SK-N-SH (cell line): ENCODE results near the gene INPP5E. TPM values are rescaled to one million over a fixed set of nuclear protein-coding genes. Genes with fewer than 3 reads are reported as not detected.

Experiments
- CTCF ChIA-PET: fragments of 300-600, 350-600 bp; formaldehyde crosslinking; extraction: SDS; loops from one replicate; lab custom pipeline; 2021; lab: Yijun Ruan, JAX
- POLR2A ChIA-PET: fragments of 350-600 bp; sonication (Branson Sonifier 250); formaldehyde crosslinking; extraction: SDS; loops from one replicate; lab custom pipeline; 2020; ENCODE audit warnings: antibody characterized with exemption, inconsistent platforms; lab: Yijun Ruan, JAX
- DNase-seq: peaks from one replicate; pipeline ENCODE4 v3.0.0; 2012
- H2AFZ ChIP-seq: fragments of 200-600 bp; sonication (generic); 2 replicates; pipeline ENCODE4 v1.8.1; 2016; ENCODE audit warnings: antibody characterized with exemption, mild to moderate bottlenecking, low read depth
- H3F3A ChIP-seq: fragments of 200-600 bp; sonication (generic); replicated peaks from 2 replicates; pipeline ENCODE3; 2016; ENCODE audit warnings: antibody characterized with exemption, mild to moderate bottlenecking; ENCODE audit not compliant: insufficient read depth
- H3K27ac ChIP-seq, 2 experiments: fragments of 200-500 bp in 1 of 2; fragments of 200-600 bp in 1 of 2; sonication (Bioruptor generic) in 1 of 2; sonication (generic), shearing (Covaris generic) in 1 of 2; 2 replicates each; pipeline versions ENCODE4 v1.5.1 to v1.6.1; 2014 to 2016; ENCODE audit warnings: low read depth in 2 of 2, inconsistent platforms in 1 of 2, low read length in 1 of 2, mild to moderate bottlenecking in 1 of 2, mixed read lengths in 1 of 2
- H3K27me3 ChIP-seq: fragments of 200-600 bp; sonication (generic), shearing (Covaris generic); 2 replicates; pipeline ENCODE4 v1.6.1; 2016; ENCODE audit warnings: mixed run types; ENCODE audit not compliant: insufficient read depth
- H3K36me3 ChIP-seq, 2 experiments: fragments of 200-500 bp in 1 of 2; fragments of 200-600 bp in 1 of 2; sonication (Bioruptor generic) in 1 of 2; sonication (generic) in 1 of 2; replicated peaks in 1 of 2; 2 replicates each; pipeline versions ENCODE3 to v1.5.1; 2014 to 2016; ENCODE audit warnings: low read length in 1 of 2, mild to moderate bottlenecking in 1 of 2; ENCODE audit not compliant: insufficient read depth in 2 of 2, control insufficient read depth in 1 of 2
- H3K4me1 ChIP-seq, 2 experiments: fragments of 200-500 bp in 1 of 2; fragments of 200-600 bp in 1 of 2; sonication (Bioruptor generic) in 1 of 2; sonication (generic), shearing (Covaris generic) in 1 of 2; 2 replicates each; pipeline versions ENCODE4 v1.5.1 to v1.6.1; 2014 to 2016; ENCODE audit warnings: low read depth in 1 of 2, low read length in 1 of 2, mixed run types in 1 of 2; ENCODE audit not compliant: insufficient read depth in 2 of 2, control insufficient read depth in 1 of 2
- H3K4me2 ChIP-seq: fragments of 200-600 bp; sonication (generic), shearing (Covaris generic); 2 replicates; pipeline ENCODE4 v1.6.1; 2017; ENCODE audit warnings: mixed run types
- H3K4me3 ChIP-seq, 2 experiments: fragments of 200-500 bp in 1 of 2; fragments of 200-600 bp in 1 of 2; sonication (Bioruptor generic) in 1 of 2; sonication (generic), shearing (Covaris generic) in 1 of 2; 2 replicates each; pipeline versions ENCODE4 v1.5.1 to v1.8.1; 2014 to 2016; ENCODE audit warnings: low read depth in 2 of 2, inconsistent platforms in 1 of 2, low read length in 1 of 2, mild to moderate bottlenecking in 1 of 2, mixed read lengths in 1 of 2, moderate library complexity in 1 of 2
- H3K79me2 ChIP-seq: fragments of 200-600 bp; sonication (generic); 2 replicates; pipeline ENCODE4 v1.8.1; 2017; ENCODE audit warnings: mild to moderate bottlenecking; ENCODE audit not compliant: insufficient read depth
- H3K9ac ChIP-seq: fragments of 200-600 bp; sonication (generic); 2 replicates; pipeline ENCODE4 v1.6.1; 2017; ENCODE audit warnings: mixed run types
- H3K9me2 ChIP-seq: fragments of 200-600 bp; sonication (generic); 2 replicates; pipeline ENCODE4 v1.6.1; 2017; ENCODE audit warnings: mixed run types
- H3K9me3 ChIP-seq: fragments of 200-600 bp; sonication (generic); 2 replicates; pipeline ENCODE4 v1.6.1; 2017; ENCODE audit warnings: mixed run types, mild to moderate bottlenecking, moderate library complexity
- H4K20me1 ChIP-seq: fragments of 200-600 bp; sonication (generic); 2 replicates; pipeline ENCODE4 v1.6.1; 2017; ENCODE audit warnings: mild to moderate bottlenecking, mixed run types; ENCODE audit not compliant: insufficient read depth
- CHD2 ChIP-seq: fragments of 150-350 bp; IDR thresholded peaks from 2 replicates; pipeline ENCODE4 v1.6.1; 2018; ENCODE audit warnings: low read length; ENCODE audit not compliant: partially characterized antibody
- ELF1 ChIP-seq: IDR thresholded peaks from 2 replicates; pipeline ENCODE4 v1.4.0; 2012
- EZH2phosphoT487 ChIP-seq: fragments of 200-600 bp; sonication (generic); IDR thresholded peaks from 2 replicates; pipeline ENCODE4 v1.6.1; 2017; ENCODE audit warnings: low read depth, mixed run types, mild to moderate bottlenecking, antibody characterized with exemption, moderate library complexity, borderline replicate concordance
- MXI1 ChIP-seq: IDR thresholded peaks from 2 replicates; pipeline ENCODE4 v1.6.1; 2012; ENCODE audit warnings: mild to moderate bottlenecking, low read depth, low read length, improper control_type of control experiment
- NFIC ChIP-seq: IDR thresholded peaks from 2 replicates; pipeline ENCODE4 v1.4.0; 2012; ENCODE audit warnings: borderline replicate concordance
- POLR2AphosphoS5 ChIP-seq: IDR thresholded peaks from 2 replicates; pipeline ENCODE4 v1.6.1; 2012; ENCODE audit warnings: low read depth, low read length
- RAD21 ChIP-seq: IDR thresholded peaks from 2 replicates; pipeline ENCODE4 v1.6.1; 2012; ENCODE audit warnings: mild to moderate bottlenecking, low read length
- RXRA ChIP-seq: IDR thresholded peaks from 2 replicates; pipeline ENCODE4 v1.4.0; 2012; ENCODE audit warnings: low read depth, mild to moderate bottlenecking, borderline replicate concordance
- SIN3A ChIP-seq: IDR thresholded peaks from 2 replicates; pipeline ENCODE4 v1.6.1; 2012; ENCODE audit warnings: low read depth, mild to moderate bottlenecking, low read length, moderate library complexity, borderline replicate concordance
- SMC3 ChIP-seq: IDR thresholded peaks from 2 replicates; pipeline ENCODE4 v1.6.1; 2012; ENCODE audit warnings: low read depth, low read length, improper control_type of control experiment
- YY1 ChIP-seq: IDR thresholded peaks from 2 replicates; pipeline ENCODE4 v1.4.0; 2012; ENCODE audit warnings: low read depth, mild to moderate bottlenecking
- WGBS: methylation state at CpG from one replicate; pipeline ENCODE4 v1.1.6; 2017; ENCODE audit warnings: low lambda C conversion rate; 5-methylcytosine and 5-hydroxymethylcytosine counted together
- polyA plus RNA-seq, 3 experiments: library from polyadenylated mRNA; depleted of rRNA; stranded (reverse); fragments of >200 nt; gene quantifications; 2 replicates each; pipeline ENCODE4 v1.2.3, GENCODE V29; 2012
- TF ChIP-seq, protein P1 (sequence below): IDR thresholded peaks from 2 replicates; pipeline ENCODE4; 2012
- TF ChIP-seq, protein P2 (sequence below): IDR thresholded peaks from 2 replicates; pipeline ENCODE4 v1.4.0; 2012; ENCODE audit warnings: low read depth, borderline replicate concordance
- TF ChIP-seq, protein P3 (sequence below): IDR thresholded peaks from 2 replicates; pipeline ENCODE4 v1.6.1; 2012; ENCODE audit warnings: mild to moderate bottlenecking, low read depth, low read length, moderate library complexity
- TF ChIP-seq, protein P4 (sequence below): fragments of 200-600 bp; sonication (generic); IDR thresholded peaks from 2 replicates; pipeline ENCODE4 v1.6.1; 2017; ENCODE audit warnings: antibody characterized with exemption, mild to moderate bottlenecking, moderate library complexity
- TF ChIP-seq, protein P5 (sequence below): IDR thresholded peaks from 2 replicates; pipeline ENCODE4 v1.4.0; 2012; ENCODE audit warnings: low read depth, borderline replicate concordance

The INPP5E gene
- polyA plus RNA-seq, 1 of the 3 experiments (the other 2 are of a cell fraction), result 12.8 TPM

DNA sequence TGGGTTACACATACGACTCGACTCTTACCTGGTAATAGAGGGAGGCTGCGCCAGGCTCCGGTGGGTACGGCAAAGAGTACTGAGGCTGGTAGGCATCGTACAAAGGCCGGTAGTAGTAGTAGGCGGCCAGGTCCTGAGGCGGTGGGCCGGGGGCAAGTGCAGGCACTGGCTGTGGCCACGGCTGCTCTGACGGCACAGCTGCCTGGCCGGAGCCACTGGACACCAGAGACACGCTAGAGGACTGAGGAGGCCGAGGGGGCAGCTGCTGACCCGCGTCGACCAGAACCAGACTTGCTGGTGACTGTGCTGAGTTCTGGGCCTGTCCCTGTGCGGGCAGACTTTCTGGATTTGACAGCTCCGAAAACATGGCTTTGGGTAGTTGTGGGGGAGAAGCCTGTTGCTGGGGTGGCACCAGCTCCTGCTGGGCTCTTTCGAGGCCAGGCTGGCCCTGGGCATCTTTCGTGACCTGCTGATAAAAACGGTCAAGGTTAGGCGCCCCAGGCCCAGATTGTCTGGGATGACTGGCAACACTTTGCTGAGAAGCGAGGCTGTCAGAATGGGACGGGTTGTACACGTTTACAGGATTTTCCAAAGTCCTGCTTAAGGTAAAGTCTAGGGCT is 34.5 kb upstream of the INPP5E start:
- TF ChIP-seq RAD21 (no peak), RXRA (no peak), POLR2AphosphoS5 (no peak), SMC3 (no peak), EZH2phosphoT487 (no peak), MXI1 (no peak), SIN3A (no peak), NFIC (no peak)
- TF ChIP-seq, protein P1, sequence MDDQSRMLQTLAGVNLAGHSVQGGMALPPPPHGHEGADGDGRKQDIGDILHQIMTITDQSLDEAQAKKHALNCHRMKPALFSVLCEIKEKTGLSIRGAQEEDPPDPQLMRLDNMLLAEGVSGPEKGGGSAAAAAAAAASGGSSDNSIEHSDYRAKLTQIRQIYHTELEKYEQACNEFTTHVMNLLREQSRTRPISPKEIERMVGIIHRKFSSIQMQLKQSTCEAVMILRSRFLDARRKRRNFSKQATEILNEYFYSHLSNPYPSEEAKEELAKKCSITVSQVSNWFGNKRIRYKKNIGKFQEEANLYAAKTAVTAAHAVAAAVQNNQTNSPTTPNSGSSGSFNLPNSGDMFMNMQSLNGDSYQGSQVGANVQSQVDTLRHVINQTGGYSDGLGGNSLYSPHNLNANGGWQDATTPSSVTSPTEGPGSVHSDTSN, result no peak
- TF ChIP-seq, protein P2, sequence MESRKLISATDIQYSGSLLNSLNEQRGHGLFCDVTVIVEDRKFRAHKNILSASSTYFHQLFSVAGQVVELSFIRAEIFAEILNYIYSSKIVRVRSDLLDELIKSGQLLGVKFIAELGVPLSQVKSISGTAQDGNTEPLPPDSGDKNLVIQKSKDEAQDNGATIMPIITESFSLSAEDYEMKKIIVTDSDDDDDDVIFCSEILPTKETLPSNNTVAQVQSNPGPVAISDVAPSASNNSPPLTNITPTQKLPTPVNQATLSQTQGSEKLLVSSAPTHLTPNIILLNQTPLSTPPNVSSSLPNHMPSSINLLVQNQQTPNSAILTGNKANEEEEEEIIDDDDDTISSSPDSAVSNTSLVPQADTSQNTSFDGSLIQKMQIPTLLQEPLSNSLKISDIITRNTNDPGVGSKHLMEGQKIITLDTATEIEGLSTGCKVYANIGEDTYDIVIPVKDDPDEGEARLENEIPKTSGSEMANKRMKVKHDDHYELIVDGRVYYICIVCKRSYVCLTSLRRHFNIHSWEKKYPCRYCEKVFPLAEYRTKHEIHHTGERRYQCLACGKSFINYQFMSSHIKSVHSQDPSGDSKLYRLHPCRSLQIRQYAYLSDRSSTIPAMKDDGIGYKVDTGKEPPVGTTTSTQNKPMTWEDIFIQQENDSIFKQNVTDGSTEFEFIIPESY, result no peak
- ChIA-PET POLR2A (no interaction called here), CTCF (interaction anchor here (0.5 to 1.5 kb wide), 5 partner anchors 12 to 191 kb away, joined by 3 to 4 read pairs (median 3); no protein-coding TSS in a partner anchor)
- no peaks in the 10 kb centered on the region for H3K9me3 ChIP-seq
- H3K4me2 ChIP-seq, result no peak overlapping the region
- no peaks in the 10 kb centered on the region for H3K27me3 ChIP-seq
- no peaks in the 10 kb centered on the region for H3K4me1 ChIP-seq
- no peak for DNase-seq
- H3K4me3 ChIP-seq, result no peak overlapping the region
- H2AFZ ChIP-seq, result no peak overlapping the region
- peaks cover 99% of the 10 kb centered on the region for H3K79me2 ChIP-seq
- peaks cover 55 to 85% of the 10 kb centered on the region in 2 experiments for H3K36me3 ChIP-seq
- no peaks in the 10 kb centered on the region for H3K9me2 ChIP-seq
- 95% methylated on average over 16 of the region's 27 CpGs for WGBS
- H3K27ac ChIP-seq, result no peak overlapping the region
- H4K20me1 ChIP-seq, result peaks cover 99% of the 10 kb centered on the region
- no peaks in the 10 kb centered on the region for H3F3A ChIP-seq
- H3K9ac ChIP-seq, result no peak overlapping the region

DNA sequence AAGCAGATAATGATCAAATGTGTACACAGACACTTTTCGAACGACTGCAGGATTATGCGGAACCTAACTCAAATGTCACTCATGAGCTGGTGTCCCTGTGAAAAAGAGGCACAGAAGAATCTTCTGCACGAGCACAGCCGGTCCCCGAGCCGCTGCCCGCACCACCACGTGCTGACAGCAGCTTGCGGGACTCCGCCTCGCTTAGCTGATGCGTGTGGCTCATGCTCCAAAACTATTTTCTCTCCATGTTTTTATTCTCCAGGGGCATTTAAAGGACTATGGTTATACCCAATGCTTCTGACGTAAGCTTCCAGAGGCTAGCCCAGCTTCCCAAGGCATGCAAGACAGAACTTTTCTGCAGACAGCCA is 33.7 kb upstream of the INPP5E start:
- Histone ChIP-seq H3K27me3 (no peaks in the 10 kb centered on the region), H3K9me2 (no peaks in the 10 kb centered on the region), H4K20me1 (peaks cover 99% of the 10 kb centered on the region), H3K9me3 (no peaks in the 10 kb centered on the region), H3K9ac (no peak overlapping the region), H2AFZ (no peak overlapping the region), H3K36me3 (peaks cover 51 to 88% of the 10 kb centered on the region in 2 experiments), H3K4me1 (no peaks in the 10 kb centered on the region), H3K79me2 (peaks cover 99% of the 10 kb centered on the region), H3K4me3 (no peak overlapping the region), H3K4me2 (no peak overlapping the region), H3F3A (no peaks in the 10 kb centered on the region), H3K27ac (no peak overlapping the region)
- CTCF ChIA-PET, result interaction anchor here (1.3 kb wide), 2 partner anchors 13 to 15 kb away, joined by 3 to 4 read pairs; no protein-coding TSS in a partner anchor
- 94% methylated on average over 9 of the region's 14 CpGs for WGBS
- POLR2A ChIA-PET, result interaction anchor here (0.8 kb wide), 1 partner anchor 11 kb away, joined by 3 read pairs; no protein-coding TSS in a partner anchor
- DNase-seq, result no peak
- no peak for TF ChIP-seq POLR2AphosphoS5
- TF ChIP-seq, protein P3, sequence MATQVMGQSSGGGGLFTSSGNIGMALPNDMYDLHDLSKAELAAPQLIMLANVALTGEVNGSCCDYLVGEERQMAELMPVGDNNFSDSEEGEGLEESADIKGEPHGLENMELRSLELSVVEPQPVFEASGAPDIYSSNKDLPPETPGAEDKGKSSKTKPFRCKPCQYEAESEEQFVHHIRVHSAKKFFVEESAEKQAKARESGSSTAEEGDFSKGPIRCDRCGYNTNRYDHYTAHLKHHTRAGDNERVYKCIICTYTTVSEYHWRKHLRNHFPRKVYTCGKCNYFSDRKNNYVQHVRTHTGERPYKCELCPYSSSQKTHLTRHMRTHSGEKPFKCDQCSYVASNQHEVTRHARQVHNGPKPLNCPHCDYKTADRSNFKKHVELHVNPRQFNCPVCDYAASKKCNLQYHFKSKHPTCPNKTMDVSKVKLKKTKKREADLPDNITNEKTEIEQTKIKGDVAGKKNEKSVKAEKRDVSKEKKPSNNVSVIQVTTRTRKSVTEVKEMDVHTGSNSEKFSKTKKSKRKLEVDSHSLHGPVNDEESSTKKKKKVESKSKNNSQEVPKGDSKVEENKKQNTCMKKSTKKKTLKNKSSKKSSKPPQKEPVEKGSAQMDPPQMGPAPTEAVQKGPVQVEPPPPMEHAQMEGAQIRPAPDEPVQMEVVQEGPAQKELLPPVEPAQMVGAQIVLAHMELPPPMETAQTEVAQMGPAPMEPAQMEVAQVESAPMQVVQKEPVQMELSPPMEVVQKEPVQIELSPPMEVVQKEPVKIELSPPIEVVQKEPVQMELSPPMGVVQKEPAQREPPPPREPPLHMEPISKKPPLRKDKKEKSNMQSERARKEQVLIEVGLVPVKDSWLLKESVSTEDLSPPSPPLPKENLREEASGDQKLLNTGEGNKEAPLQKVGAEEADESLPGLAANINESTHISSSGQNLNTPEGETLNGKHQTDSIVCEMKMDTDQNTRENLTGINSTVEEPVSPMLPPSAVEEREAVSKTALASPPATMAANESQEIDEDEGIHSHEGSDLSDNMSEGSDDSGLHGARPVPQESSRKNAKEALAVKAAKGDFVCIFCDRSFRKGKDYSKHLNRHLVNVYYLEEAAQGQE, result no peak
- TF ChIP-seq, protein P4, sequence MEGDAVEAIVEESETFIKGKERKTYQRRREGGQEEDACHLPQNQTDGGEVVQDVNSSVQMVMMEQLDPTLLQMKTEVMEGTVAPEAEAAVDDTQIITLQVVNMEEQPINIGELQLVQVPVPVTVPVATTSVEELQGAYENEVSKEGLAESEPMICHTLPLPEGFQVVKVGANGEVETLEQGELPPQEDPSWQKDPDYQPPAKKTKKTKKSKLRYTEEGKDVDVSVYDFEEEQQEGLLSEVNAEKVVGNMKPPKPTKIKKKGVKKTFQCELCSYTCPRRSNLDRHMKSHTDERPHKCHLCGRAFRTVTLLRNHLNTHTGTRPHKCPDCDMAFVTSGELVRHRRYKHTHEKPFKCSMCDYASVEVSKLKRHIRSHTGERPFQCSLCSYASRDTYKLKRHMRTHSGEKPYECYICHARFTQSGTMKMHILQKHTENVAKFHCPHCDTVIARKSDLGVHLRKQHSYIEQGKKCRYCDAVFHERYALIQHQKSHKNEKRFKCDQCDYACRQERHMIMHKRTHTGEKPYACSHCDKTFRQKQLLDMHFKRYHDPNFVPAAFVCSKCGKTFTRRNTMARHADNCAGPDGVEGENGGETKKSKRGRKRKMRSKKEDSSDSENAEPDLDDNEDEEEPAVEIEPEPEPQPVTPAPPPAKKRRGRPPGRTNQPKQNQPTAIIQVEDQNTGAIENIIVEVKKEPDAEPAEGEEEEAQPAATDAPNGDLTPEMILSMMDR, result no peak
- TF ChIP-seq SIN3A, result no peak
- no peak for TF ChIP-seq ELF1
- TF ChIP-seq, protein P1, result no peak
- TF ChIP-seq NFIC, result no peak
- no peak for TF ChIP-seq YY1
- no peak for TF ChIP-seq CHD2
- TF ChIP-seq, protein P5, sequence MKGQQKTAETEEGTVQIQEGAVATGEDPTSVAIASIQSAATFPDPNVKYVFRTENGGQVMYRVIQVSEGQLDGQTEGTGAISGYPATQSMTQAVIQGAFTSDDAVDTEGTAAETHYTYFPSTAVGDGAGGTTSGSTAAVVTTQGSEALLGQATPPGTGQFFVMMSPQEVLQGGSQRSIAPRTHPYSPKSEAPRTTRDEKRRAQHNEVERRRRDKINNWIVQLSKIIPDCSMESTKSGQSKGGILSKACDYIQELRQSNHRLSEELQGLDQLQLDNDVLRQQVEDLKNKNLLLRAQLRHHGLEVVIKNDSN, result no peak
